GM19099 (cell line): ENCODE data around the gene MED8.

Experiments used
- POLR2A ChIP-seq: IDR thresholded peaks from 3 replicates; pipeline ENCODE4 v1.6.1; 2011; ENCODE audit warnings: low read depth; ENCODE audit not compliant: insufficient read length; ENCODE audit errors: extremely low read depth

Gene MED8

GRCh38 chr1:43426221-43426620 lies 36.6 kb upstream of the MED8 start:
- TF ChIP-seq POLR2A: no peak

DNA sequence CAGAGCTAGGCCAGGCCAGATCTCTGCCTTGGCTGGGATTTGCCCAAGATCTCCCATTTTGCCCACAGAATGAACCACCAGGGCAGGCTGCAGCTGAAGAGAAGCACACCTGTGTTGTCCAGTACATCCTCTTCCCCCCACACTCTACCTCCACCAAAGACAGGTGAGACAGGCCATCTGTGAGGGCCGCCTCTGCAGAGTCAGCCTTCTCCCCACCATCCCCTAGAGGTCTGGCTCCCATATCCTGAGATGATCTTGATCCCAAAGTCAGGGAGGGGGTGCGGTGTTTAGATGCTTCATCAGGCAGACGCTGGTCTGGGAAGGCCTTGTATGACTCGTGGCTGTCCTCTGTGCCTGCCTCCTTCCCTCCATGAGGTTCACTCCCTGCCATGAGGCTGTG lies 35.4 kb upstream of the MED8 start:
- no peak for TF ChIP-seq POLR2A

- no peak for TF ChIP-seq POLR2A
These were observed 34.3 kb upstream of the MED8 start for GRCh38 chr1:43423672-43424550.

DNA sequence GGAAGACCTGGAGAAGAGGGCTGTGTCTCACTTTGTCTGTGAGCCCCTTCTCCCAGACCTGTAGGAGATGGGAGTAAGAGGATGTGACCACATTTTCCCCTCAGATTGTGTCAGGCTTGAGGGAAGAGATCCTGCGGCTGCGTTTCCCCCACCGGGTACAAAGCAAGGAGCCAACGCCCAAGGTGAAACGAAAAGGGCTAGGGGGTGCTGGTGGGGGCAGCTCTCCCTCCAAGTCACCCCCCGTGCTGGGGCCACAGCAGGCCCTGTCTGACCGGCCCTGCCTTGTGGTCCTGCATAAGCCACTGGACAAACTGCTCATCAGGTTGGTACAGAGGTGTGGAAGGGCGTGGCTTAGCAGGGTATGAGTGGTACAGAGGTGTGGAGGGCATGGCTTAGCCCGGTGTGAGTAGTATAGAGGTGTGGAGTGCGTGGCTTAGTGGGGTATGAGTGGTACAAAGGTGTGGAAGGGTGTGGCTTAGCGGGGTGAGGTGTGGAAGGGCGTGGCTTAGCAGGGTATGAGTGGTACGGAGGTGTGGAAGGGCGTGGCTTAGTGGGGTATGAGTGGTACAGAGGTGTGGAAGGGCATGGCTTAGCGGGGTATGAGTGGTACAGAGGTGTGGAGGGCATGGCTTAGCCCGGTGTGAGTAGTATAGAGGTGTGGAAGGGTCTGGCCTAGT lies 33.5 kb upstream of the MED8 start:
- TF ChIP-seq POLR2A: no peak

DNA sequence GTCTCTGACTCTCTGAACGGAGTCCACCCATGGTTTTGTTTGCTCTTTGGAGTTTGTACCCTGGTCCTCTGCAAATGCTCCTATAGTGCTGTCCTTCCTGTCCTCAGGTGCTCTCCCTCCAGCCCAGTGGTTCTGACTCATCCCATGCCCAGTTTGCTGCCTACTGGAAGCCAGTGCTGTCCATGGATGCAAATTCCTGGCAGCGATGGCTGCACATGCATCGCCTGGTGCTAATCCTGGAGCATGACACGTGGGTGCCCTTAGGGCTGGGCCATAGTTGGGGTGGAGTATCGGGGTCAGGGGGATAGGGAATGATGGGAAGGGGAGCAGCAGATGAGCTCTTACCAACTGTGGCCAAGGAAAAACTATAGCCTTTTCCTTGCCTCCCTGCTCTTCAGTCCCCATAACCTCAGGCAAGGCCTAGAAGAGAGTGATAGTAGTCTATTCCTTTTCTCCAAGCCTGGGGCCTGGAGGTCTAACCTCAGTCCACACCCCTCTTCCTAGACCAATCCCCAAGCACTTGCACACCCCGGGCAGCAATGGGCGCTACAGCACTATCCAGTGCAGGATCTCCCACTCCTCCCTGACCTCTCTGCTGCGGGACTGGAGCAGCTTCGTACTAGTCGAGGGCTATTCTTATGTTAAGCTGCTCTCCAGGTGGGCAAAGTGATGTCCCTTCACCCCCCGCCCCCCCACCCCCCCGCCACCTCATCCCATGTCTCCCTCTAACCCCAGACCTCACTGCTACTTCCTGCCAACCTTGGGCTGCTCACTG lies 32.6 kb upstream of the MED8 start:
- TF ChIP-seq POLR2A: no peak

- TF ChIP-seq POLR2A: no peak
These were observed 31.8 kb upstream of the MED8 start for GRCh38 chr1:43421396-43421795.

GRCh38 chr1:43420874-43421273 lies 31.3 kb upstream of the MED8 start:
- no peak for TF ChIP-seq POLR2A

- no peak for TF ChIP-seq POLR2A
These were observed 30.2 kb upstream of the MED8 start for GRCh38 chr1:43419627-43420425.

DNA sequence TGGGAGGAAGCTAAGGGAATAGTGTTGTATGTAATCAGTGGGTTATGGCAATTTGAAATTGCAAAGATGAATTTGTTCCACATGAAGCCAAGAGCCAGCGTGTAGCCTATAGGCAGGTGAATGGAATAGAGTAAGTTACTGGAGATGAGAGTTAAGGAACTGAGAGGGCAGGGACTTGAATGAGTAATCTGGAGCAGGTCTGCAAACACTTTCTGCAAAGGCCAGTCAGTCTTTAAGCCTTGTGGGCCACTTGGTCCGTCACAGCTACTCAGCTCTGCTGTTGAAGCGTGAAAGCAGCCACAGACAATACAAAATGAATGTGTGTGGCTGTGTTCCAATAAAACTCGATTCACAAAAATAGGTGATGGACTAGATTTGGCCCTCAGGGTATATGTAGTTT lies 29.3 kb upstream of the MED8 start:
- TF ChIP-seq POLR2A: no peak

- no peak for TF ChIP-seq POLR2A
These were observed 26.3 kb upstream of the MED8 start for GRCh38 chr1:43415901-43416300.

- no peak for TF ChIP-seq POLR2A
These were observed 25.1 kb upstream of the MED8 start for GRCh38 chr1:43414634-43415223.

DNA sequence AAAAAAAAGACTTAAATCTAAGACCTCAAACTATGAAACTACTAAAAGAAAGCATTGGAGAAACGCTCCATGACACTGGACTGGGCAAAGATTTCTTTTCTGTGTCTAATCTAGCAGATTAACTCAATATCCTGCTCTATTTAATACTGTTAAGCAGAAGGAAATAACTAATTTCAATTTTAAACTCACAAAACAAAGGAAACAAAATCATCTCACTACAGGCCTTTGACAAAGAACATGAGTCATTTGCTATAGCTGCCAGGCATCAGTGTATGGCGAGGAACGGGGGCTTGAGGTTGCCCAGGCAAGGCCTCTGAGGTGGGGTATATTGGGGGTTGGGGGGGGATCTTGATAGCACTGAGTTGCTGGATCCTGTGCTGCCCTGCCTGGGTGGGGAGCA lies 21.0 kb upstream of the MED8 start:
- no peak for TF ChIP-seq POLR2A

DNA sequence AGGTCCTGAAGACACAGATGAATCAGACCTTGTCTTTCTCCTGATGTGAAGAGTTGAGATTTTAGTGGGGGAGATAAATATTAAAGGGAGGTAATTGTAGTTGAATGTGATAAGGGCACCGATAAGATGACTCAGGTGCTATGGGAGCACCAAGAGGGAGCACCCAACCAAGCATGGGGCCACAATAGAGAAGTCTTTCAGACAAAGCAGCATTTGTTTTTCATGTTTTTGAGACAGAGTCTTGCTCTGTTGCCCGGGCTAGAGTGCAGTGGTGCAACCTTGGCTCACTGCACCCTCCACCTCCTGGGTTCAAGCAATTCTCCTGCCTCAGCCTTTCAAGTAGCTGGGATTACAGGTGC lies 16.3 kb upstream of the MED8 start:
- TF ChIP-seq POLR2A: no peak

DNA sequence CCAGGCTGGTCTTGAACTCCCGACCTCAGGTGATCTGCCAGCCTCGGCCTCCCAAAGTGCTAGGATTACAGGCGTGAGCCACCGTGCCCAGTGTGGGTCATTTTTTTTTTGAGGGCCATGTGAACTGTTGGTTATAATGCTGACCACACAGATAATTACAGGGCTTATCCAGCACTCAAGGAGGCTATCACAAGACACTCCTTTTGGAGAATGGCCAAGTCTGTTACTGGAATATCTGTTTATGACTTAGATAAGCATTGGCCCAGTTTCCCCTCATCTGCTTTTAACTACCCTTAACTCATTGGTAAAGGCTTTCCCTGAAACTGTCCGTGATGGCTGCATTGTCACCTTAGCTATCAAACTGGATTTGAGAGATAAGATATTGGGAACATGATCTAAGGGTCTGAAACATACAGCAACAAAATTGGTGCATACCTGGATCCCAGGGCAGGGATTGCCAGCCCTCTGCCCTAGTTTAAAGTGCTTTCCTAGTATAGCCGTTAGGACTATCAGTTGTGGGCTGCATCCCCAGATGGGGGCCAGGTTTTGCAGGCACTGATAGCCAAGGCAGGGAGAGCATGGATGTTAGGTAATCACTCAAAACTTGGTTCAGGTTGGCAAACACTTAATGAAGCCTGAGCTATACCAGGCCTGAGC lies 15.7 kb upstream of the MED8 start:
- no peak for TF ChIP-seq POLR2A
